Smooth muscle cell (in vitro differentiated cells): Measurements from ENCODE around the gene RAI14. TPM values are rescaled to one million over a fixed set of nuclear protein-coding genes. Genes with fewer than 3 reads are reported as not detected.

Experiments used
- DNase-seq: peaks from one replicate; lab custom pipeline; 2025; ENCODE audit not compliant: unreplicated experiment; lab: John Stamatoyannopoulos, UW
- H2AFZ ChIP-seq: fragments of 200-600 bp; sonication (generic); 2 replicates; pipeline ENCODE4 v1.6.0; 2016; ENCODE audit warnings: antibody characterized with exemption, low read depth, mild to moderate bottlenecking
- H3F3A ChIP-seq: fragments of 200-600 bp; sonication (generic); 2 replicates; pipeline ENCODE4 v1.6.0; 2017; ENCODE audit warnings: antibody characterized with exemption, low read depth
- H3K27ac ChIP-seq: fragments of 200-600 bp; sonication (generic); 2 replicates; pipeline ENCODE4 v1.5.1; 2016; ENCODE audit warnings: low read depth, mild to moderate bottlenecking
- H3K27me3 ChIP-seq: fragments of 200-600 bp; sonication (generic); 2 replicates; pipeline ENCODE4 v1.6.1; 2016; ENCODE audit warnings: low read depth, mild to moderate bottlenecking
- H3K36me3 ChIP-seq: fragments of 200-600 bp; sonication (generic); 2 replicates; pipeline ENCODE4 v1.5.1; 2016; ENCODE audit warnings: low read depth
- H3K4me1 ChIP-seq: fragments of 200-600 bp; sonication (generic); 2 replicates; pipeline ENCODE4 v1.5.1; 2016; ENCODE audit warnings: low read depth
- H3K4me2 ChIP-seq: fragments of 200-600 bp; sonication (generic); 2 replicates; pipeline ENCODE4 v1.6.0; 2016; ENCODE audit warnings: mild to moderate bottlenecking
- H3K4me3 ChIP-seq: fragments of 200-600 bp; sonication (generic); 2 replicates; pipeline ENCODE4 v1.5.1; 2016; ENCODE audit warnings: mild to moderate bottlenecking
- H3K79me2 ChIP-seq: fragments of 200-600 bp; sonication (generic); 2 replicates; pipeline ENCODE4 v1.6.0; 2016; ENCODE audit warnings: low read depth, mild to moderate bottlenecking
- H3K9ac ChIP-seq: fragments of 200-600 bp; sonication (generic); 2 replicates; pipeline ENCODE4 v1.6.0; 2016; ENCODE audit warnings: low read depth
- H3K9me3 ChIP-seq: fragments of 200-600 bp; sonication (generic); replicated peaks from 2 replicates; pipeline ENCODE4 v1.5.1; 2016; ENCODE audit warnings: low read depth
- H4K20me1 ChIP-seq: fragments of 200-600 bp; sonication (generic); 2 replicates; pipeline ENCODE4 v1.6.0; 2016; ENCODE audit warnings: low read depth
- CTCF ChIP-seq: fragments of 200-600 bp; sonication (generic); IDR thresholded peaks from 2 replicates; pipeline ENCODE4 v1.5.1; 2017; ENCODE audit warnings: borderline replicate concordance, mild to moderate bottlenecking, antibody characterized with exemption; ENCODE audit not compliant: insufficient read depth, poor library complexity, severe bottlenecking
- WGBS: methylation state at CpG from one replicate; pipeline ENCODE4 v1.1.7; 2016; ENCODE audit warnings: low lambda C conversion rate; 5-methylcytosine and 5-hydroxymethylcytosine counted together
- polyA plus RNA-seq: library from polyadenylated mRNA; unstranded; fragments of >200 nt; fragmentation: Nextera tagmentation; extraction: Ambion mirVana; gene quantifications from 2 replicates; pipeline ENCODE4 v1.2.1, GENCODE V29; 2016
- total RNA-seq: library from RNA; depleted of rRNA; stranded (reverse); fragments of >200 nt; gene quantifications from 2 replicates; pipeline ENCODE4 v1.2.3, GENCODE V29; 2014

Gene RAI14
- total and polyA plus RNA-seq, 2 experiments from 2014 or later: 111 to 209 TPM

DNA sequence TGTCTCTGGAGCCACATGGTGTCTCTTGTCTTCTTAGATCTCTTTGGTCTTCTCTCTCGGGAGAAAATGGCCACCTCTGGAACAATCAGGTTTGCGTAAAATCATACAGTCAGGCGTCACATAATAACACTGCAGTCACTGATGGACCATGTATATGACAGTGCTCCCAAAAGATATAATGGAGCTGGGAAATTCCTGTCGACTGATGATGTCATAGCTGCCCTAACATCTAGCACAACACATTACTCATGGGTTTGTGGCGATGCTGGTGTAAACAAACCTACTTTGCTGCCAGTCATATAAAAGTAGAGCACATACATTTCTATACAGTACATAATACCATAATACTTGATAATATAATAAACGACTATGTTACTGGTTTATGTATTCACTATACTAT, 30.1 kb upstream of the RAI14 start:
- Histone ChIP-seq H3K9me3 (no peaks in the 10 kb centered on the region), H3K36me3 (no peaks in the 10 kb centered on the region), H3F3A (peaks cover 28% of the 10 kb centered on the region), H3K4me3 (no peak overlapping the region), H4K20me1 (no peaks in the 10 kb centered on the region), H3K4me2 (peak overlapping the region; percentile 26), H3K4me1 (peaks cover 4% of the 10 kb centered on the region), H3K27me3 (no peaks in the 10 kb centered on the region), H2AFZ (no peak overlapping the region), H3K79me2 (no peaks in the 10 kb centered on the region), H3K27ac (peak overlapping the region; percentile 91), H3K9ac (peak overlapping the region; percentile 69)
- DNase-seq: no peak
- TF ChIP-seq CTCF: no peak
- WGBS: 23% methylated on average over 6 of the region's 6 CpGs

DNA sequence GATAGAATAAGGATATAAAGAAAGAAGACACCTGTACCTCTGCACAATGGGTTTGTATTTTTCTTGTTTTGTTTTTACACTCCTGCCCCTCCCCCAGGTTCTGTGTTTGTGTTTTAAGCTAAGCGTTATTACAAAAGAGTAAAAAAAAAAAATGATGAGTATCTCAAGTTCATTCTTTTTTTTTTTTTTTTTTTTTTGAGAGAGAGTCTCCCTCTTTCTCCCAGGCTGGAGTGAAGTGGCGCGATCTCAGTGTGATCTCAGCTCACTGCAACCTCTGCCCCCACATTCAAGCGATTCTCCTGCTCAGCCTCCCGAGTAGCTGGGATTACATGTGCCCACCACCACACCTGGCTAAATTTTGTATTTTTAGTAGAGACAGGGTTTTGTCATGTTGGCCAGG, 29.4 kb upstream of the RAI14 start:
- 68% methylated on average over 5 of the region's 5 CpGs for WGBS
- Histone ChIP-seq H3K79me2 (no peaks in the 10 kb centered on the region), H3K4me1 (peaks cover 4% of the 10 kb centered on the region), H3K9me3 (no peaks in the 10 kb centered on the region), H3F3A (peaks cover 20% of the 10 kb centered on the region), H3K27me3 (no peaks in the 10 kb centered on the region), H3K27ac (peak overlapping the region; percentile 91), H3K4me3 (no peak overlapping the region), H4K20me1 (no peaks in the 10 kb centered on the region), H3K9ac (peak overlapping the region; percentile 11), H3K36me3 (no peaks in the 10 kb centered on the region), H3K4me2 (peak overlapping the region; percentile 13), H2AFZ (no peak overlapping the region)
- DNase-seq: no peak
- no peak for TF ChIP-seq CTCF

DNA sequence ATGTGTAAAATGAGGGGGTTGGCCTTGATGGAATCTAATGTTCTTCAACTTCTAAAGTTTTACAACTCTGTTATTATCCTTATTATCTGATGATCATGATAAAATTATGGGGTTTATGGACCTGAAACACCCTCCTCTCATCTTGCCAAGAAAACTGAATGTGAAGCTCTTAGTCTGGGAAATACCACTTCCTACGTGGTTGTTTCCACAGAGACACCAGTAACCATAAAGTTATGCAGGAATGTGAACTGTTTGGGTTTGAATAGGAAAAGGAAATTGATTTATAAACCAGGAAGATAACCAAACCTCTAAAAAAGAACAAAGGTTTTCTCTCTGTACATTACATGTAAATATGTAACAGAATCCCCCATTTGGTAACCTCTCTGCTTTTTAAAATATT, 28.3 kb upstream of the RAI14 start:
- peak overlapping the region; percentile 91 for H3K27ac ChIP-seq
- no peak for DNase-seq
- peak overlapping the region; percentile 53 for H3K4me2 ChIP-seq

More for the DNA sequence above, 28.3 kb upstream of the RAI14 start:
- no peaks in the 10 kb centered on the region for H3K36me3 ChIP-seq
- H3K79me2 ChIP-seq: no peaks in the 10 kb centered on the region
- peaks cover 16% of the 10 kb centered on the region for H3F3A ChIP-seq
- no peaks in the 10 kb centered on the region for H3K9me3 ChIP-seq
- WGBS: 10% methylated on average over 1 of the region's 1 CpG
- no peak overlapping the region for H3K4me3 ChIP-seq
- H2AFZ ChIP-seq: peak overlapping the region; percentile 26
- H3K9ac ChIP-seq: peak overlapping the region; percentile 65
- H3K4me1 ChIP-seq: no peaks in the 10 kb centered on the region
- H3K27me3 ChIP-seq: no peaks in the 10 kb centered on the region
- no peaks in the 10 kb centered on the region for H4K20me1 ChIP-seq
- TF ChIP-seq CTCF: no peak
